Erythroblast (primary cell): ENCODE results near the gene AP3S2.

Source experiments
- DNase-seq, 2 experiments: peaks; one replicate each; lab custom pipeline; 2025; lab: John Stamatoyannopoulos, UW
- GATA1 ChIP-seq: IDR thresholded peaks from 2 replicates; pipeline ENCODE4 v1.6.1; 2011; ENCODE audit warnings: low read depth, mild to moderate bottlenecking, control low read depth, low read length, moderate library complexity
- POLR2A ChIP-seq: IDR thresholded peaks from 2 replicates; pipeline ENCODE4 v1.6.1; 2011; ENCODE audit warnings: mild to moderate bottlenecking, low read length

AP3S2 gene

DNA sequence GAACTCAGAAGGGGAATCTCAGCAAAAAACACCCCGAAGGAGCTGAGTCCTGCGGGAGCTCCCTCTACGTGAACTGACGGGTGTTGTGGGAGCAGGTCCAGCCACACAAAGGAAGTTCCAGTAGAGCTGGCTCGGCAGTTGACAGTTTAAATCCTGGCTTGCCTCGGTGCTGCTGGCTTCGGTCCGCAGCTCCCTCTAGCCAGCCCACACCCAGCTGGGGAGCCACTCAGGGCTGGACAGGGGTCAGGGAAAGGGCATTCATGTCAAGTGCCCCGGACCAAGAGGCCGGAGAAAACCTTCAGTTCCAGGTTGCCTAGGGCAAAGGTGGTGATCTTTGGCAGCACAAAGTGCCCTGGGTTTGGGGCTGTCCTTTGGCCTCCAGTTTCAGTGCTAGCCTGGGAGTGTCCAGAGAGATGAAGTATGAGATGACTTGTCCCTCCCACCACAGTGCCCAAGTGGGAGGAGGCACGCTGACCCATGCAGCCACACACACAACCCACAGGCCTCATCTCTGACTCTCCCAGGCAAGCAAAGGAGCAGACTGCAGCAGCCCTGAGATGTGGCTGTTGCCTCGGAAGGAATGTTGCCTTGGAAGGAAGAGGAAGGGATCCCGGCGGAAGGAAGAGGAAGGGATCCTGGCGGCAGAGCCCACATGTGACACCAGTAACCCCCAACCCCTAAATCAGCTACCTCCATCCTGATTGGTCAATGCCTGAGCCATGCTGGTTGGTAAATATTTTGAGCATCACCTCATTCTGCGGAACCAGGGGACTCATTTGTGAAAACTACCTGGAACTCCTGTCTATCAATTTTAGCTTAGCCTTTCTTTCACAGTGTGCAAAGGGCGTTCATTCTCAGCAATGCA is 65.3 kb downstream of the AP3S2 start:
- no peak for DNase-seq
- TF ChIP-seq GATA1: no peak
- TF ChIP-seq POLR2A: no peak

DNA sequence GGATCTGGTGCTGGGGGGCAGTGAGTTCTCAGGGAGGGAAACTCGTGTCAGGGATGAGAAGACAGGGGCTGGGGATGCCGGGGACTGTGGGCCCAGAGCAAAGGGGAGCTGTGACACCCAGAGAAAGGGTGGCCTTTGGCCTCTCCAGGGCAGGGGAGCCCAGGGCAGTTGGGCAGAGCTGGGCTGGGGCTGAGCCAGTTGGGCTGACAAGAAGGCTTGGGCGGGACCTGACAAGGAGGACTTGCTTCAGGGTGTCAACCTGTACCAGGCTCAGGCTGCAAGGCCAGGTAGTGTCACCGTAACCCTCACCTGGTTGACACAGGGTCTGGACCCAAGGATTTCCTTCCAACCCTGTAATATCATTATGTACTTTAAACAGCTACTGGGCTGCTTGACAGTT is 66.0 kb downstream of the AP3S2 start:
- TF ChIP-seq GATA1 (no peak), POLR2A (no peak)
- no peak for DNase-seq

DNA sequence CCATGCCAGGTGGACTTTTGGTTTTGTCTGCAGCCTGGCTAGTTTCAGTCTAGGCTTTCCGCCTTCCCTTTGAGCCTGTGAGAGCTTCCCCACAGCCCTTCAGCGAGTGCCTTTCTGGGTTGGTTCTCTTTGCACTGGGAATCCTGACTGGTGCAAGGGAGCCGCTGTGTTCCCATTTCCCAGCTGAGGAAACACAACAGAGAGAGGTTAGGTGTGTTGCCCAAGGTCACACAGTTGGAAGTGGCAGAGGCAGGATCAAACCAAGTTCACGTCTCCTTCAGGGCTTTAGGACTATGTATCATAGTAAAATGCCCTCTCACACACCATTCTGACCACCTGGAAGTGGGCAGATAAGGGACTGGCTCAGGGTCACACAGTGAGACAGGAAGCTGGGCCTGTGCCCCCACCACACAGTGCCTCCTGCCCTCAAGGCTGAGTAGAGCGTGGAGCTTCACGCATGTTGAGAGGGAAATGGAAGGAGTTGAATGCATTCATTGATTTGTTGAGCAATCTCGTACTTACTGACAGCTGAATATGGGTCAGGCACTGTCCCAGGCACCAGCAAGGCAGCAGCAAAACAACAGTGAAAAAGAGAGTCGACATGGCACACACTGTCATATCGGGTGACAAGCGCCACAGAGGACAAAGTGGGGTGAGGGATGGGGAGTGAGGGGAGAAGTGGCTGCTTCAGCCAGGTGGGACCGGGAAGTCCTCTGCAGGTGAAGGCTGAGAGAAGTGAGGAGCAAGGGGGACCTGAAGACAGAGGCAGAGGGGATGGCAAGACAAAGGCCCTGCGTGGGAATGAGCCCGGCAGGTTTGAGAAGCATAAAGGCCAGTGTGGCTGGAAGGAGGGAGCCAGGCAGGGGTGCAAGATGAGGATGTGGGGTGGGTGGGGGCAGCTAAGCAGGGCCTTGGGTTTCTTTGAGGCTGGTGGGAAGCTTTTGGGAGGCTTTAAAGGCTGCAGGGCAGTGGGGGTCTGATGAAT is 66.8 kb downstream of the AP3S2 start:
- no peak for TF ChIP-seq POLR2A
- no peak for TF ChIP-seq GATA1
- DNase-seq: no peak

DNA sequence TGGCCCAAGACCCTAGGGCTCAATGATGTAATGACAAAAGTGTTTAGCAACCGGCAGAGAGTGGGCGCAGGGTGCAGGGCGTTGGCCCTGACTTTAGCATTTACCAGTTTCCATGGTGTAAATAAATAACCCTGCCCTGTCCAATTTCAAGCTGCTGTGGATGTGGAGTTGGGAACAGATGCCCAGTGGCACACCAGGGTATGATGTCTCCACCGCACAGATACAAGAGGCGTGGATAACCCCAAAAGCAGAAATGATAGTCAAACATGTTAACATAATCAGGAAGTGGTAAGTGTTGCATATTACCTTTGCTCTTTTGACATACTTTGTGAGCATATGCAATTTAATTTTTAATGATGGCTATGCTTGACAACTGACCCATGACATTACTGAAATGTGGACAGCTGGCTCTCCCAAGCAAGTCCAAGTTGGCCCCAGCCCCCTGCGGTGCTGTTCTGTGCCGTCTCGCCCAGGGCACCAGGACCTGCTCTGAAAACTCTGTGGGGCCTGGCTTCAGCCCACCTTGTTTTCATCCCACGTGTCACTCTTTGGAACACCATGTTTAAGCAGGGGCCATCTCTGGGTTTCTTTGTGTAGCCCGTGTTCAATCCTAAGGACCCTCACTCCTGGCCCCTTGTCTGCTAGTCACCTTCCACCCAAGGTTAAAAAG is 68.4 kb downstream of the AP3S2 start:
- no peak for TF ChIP-seq POLR2A
- TF ChIP-seq GATA1: no peak
- no peak for DNase-seq

DNA sequence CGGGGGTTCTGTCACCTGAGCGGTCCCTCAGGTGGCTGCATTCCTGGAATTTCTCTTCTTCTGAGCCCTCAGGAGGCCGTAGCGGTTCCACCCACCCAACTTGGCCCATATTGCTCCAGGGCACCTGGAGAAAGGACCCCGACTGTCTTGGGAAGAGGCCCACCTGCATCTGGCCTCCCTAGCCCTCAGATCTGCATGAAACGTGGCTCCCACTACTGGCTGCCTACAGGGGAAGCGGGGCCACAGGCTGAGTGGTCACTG is 69.3 kb downstream of the AP3S2 start:
- no peak for TF ChIP-seq POLR2A
- no peak for TF ChIP-seq GATA1
- DNase-seq: no peak

DNA sequence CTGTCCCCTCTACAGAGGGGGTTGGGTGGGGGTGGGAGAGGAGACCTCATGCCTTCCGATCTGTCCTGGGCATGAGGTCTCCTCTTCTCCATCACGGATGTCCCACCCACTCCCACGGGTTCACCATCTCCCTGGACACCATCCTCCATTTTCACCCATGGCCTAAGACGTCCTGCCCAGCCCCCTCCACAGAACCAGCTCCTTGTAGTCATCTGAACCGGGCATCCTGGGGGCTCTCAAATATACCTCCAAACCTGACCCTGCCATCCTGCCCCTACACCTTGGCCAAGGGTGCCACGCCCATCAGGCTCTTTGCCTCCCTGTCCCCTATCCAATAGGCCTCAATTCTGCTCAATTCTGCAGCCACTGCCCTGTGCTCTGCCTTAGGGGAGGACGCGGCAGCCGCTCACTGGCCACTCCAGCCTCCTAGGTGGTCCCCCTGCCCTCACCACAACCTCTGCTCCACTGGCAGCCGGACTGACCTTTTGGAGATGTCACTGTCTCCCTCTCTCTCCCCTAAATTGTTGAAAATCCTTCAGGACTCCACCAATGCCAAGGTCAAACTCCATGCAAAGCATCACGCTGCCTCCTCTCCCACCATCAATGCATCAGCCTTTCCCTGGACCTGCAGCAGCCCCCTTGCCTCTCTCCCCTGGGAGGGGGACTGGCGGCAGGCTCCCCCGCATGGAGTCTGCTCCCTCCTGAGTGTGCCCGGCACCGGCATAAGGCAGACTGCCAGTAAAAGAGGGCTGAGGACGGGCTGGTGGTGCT is 69.8 kb downstream of the AP3S2 start:
- TF ChIP-seq POLR2A: no peak
- TF ChIP-seq GATA1: no peak
- no peak for DNase-seq

DNA sequence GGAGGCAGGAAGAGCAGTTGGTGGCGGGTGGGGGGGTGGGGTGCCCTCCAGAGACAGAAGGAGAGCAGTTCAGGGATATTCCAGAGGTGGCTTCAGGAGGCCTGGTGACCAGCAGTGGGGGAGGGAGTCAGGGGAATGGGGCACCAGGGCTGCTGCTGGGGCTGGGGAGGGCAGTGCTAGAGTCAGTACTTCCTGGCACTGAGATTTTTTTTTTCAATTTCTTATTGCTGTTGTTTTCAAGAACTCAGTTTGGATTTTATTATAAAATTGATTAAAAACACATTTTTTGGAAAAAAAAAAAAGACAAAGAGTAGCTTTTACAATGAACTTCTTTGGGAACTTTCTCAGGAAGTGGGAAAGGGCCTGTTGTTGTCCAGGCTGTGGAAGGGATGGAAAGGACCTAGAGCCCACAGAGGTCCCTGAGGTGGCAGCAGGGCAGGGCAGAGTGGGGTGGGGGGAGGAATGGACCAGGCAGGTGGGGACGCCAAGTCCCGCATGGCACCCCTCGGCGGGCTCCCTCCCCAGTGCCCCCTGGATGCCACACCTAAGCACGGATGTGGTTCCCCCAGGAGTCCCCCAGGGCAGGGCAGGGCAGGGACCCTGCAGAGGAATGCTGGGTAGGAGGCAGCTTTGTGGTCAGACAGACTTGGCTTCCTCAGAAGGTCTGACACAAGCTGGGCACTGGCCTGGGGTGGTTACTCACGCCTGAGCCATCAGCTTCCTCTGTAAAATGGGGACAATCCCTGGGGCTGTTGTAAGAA is 70.7 kb downstream of the AP3S2 start:
- DNase-seq: no peak
- TF ChIP-seq POLR2A (no peak), GATA1 (no peak)

DNA sequence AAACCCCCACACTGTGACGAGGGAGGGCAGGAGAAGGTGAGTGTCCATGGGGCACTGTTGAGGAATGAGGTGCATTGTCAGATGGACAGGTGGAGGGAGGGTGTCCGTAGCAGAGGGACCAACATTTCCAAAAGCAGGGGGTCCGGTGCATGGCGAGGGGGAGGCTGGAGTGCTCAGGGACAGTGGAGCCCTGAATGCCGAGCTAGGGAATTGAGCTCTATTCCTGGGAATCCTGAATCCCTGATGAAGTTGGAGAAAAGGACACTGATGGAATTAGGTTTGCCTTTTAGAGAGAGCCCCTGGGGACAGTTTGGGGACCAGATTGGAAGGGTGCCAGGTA is 71.2 kb downstream of the AP3S2 start:
- no peak for TF ChIP-seq GATA1
- no peak for TF ChIP-seq POLR2A
- DNase-seq: no peak

DNA sequence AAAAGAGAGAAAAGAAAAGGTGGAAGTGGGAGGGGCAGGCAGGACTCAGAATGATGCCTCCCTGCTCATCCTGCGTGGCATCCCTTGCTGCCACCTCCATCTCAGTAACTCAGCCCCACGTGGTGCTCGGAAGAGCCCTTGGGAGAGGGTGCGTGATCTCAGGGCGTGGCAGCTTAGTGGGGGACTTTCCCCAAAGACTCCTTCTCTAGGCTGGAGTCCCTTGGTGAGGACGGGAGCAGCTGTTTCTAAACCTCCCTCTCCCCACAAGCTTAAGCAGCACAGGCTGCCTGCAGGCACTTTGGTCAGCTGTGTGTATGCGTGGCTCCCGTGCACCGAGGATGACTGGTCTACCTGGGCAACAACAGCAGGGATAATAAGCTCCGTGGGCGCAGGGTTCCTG is 71.8 kb downstream of the AP3S2 start:
- DNase-seq: no peak
- TF ChIP-seq POLR2A (no peak), GATA1 (no peak)

DNA sequence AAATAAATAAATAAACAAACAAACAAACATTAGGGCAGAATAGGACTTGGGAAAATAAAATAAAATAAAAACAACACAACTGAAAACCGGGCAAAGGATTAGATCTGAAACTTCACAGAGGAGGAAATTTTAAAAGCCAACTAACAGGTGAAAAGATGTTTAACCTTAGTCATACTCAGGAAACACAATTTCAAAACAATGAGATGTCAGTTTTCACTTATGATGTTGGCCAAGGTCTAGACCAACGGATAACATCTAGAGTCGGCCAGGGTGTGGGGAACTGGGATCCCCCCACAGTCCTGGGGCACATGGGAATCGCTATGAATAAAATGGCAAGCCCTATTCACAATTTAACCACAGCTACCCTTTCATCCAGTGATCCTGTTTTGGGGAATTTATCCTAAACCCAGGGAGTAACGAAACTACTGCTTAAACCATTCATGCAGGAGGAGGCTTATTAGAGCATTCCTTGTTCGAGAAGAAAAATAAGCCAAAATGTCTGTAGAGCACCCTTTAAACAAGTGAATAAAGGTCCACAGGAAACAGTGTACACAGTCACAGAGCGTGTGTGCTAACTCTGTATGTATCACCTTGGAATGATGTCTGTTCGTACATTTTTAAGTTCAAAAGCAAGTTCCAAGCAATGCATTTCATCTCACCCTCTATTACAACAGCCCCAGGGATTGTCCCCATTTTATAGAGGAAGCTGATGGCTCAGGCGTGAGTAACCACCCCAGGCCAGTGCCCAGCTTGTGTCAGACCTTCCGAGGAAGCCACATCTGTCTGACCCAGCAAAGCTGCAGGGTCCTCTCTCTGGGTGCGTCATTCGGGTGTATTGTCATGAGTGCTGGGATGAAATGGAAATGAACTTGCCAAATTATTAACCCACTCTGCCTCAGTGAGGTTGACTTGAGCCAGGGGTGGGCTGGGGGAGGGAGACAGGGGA is 72.9 kb downstream of the AP3S2 start:
- TF ChIP-seq GATA1: no peak
- TF ChIP-seq POLR2A: no peak
- DNase-seq: no peak

DNA sequence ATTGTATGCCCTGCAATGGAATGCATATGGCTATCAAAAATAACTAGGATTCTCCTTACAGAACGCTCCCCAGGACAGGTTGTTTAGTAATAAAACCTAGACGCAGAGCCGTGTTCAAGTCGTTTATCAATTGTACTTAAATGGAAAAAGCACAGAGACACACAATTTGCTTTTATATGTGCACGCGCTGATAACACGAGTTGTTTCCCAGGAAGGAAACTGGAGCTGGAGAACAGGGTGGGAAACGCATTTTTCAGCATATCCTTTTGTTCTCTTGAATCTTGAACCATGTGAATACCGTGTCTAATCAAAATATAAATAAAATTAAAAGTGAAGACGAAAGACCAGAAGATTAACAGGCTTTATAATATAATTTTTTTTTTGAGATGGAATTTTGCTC is 75.5 kb downstream of the AP3S2 start:
- no peak for TF ChIP-seq POLR2A
- TF ChIP-seq GATA1: no peak
- DNase-seq: no peak

DNA sequence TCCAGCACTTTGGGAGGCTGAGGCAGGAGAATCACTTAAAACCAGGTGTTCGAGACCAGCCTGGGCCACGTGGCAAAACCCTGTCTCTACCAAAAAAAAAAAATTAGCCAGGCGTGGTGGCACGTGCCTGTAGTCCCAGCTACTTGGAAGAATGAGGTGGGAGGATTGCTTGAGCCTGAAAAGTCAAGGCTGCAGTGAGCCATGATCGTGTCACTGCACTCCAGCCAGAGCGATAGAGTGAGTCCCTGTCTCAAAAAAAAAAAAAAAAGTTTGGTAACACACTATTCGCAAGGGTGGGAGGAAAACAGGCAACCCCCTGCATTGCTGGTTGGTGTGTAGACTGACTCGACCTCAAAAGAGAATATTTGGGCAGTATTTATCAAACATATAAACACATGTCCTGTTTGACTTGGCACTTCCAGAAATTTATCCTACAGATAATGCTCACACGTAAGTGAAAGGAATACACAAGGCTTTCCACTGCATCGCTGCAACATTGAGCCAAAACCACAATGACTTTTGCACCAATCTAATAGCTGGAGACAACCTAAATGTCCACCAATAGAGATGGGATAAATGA is 76.0 kb downstream of the AP3S2 start:
- DNase-seq: no peak
- TF ChIP-seq POLR2A: no peak
- TF ChIP-seq GATA1: no peak

DNA sequence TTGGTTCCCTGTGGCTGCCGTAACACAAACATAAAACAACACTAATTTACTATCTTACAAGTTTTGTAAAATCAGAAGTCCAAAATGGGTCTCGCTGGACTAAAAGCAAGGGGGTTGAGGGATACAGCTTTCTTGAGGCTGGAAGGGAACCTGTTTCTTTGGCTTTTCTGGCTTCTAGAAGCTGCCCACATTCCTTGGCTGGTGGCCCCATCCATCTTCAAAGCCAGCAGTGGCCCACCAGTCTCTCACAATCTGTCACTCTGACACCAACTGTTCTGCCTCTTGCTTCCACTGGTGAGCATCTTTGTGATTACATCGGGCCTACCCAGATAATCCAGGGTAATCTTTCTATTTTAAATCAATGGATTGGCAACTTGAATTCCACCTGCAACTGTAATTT is 78.0 kb downstream of the AP3S2 start:
- no peak for DNase-seq
- no peak for TF ChIP-seq POLR2A
- TF ChIP-seq GATA1: no peak
